Smooth muscle cell (in vitro differentiated cells): ENCODE measurements around the gene XCR1. TPM values are rescaled to one million over a fixed set of nuclear protein-coding genes. Genes with fewer than 3 reads are reported as not detected.

Experiments used
- DNase-seq: peaks from one replicate; lab custom pipeline; 2025; ENCODE audit not compliant: unreplicated experiment; lab: John Stamatoyannopoulos, UW
- H2AFZ ChIP-seq: fragments of 200-600 bp; sonication (generic); 2 replicates; pipeline ENCODE4 v1.6.0; 2016; ENCODE audit warnings: antibody characterized with exemption, low read depth, mild to moderate bottlenecking
- H3F3A ChIP-seq: fragments of 200-600 bp; sonication (generic); 2 replicates; pipeline ENCODE4 v1.6.0; 2017; ENCODE audit warnings: antibody characterized with exemption, low read depth
- H3K27ac ChIP-seq: fragments of 200-600 bp; sonication (generic); 2 replicates; pipeline ENCODE4 v1.5.1; 2016; ENCODE audit warnings: low read depth, mild to moderate bottlenecking
- H3K27me3 ChIP-seq: fragments of 200-600 bp; sonication (generic); 2 replicates; pipeline ENCODE4 v1.6.1; 2016; ENCODE audit warnings: low read depth, mild to moderate bottlenecking
- H3K36me3 ChIP-seq: fragments of 200-600 bp; sonication (generic); 2 replicates; pipeline ENCODE4 v1.5.1; 2016; ENCODE audit warnings: low read depth
- H3K4me1 ChIP-seq: fragments of 200-600 bp; sonication (generic); 2 replicates; pipeline ENCODE4 v1.5.1; 2016; ENCODE audit warnings: low read depth
- H3K4me2 ChIP-seq: fragments of 200-600 bp; sonication (generic); 2 replicates; pipeline ENCODE4 v1.6.0; 2016; ENCODE audit warnings: mild to moderate bottlenecking
- H3K4me3 ChIP-seq: fragments of 200-600 bp; sonication (generic); 2 replicates; pipeline ENCODE4 v1.5.1; 2016; ENCODE audit warnings: mild to moderate bottlenecking
- H3K79me2 ChIP-seq: fragments of 200-600 bp; sonication (generic); 2 replicates; pipeline ENCODE4 v1.6.0; 2016; ENCODE audit warnings: low read depth, mild to moderate bottlenecking
- H3K9ac ChIP-seq: fragments of 200-600 bp; sonication (generic); 2 replicates; pipeline ENCODE4 v1.6.0; 2016; ENCODE audit warnings: low read depth
- H3K9me3 ChIP-seq: fragments of 200-600 bp; sonication (generic); replicated peaks from 2 replicates; pipeline ENCODE4 v1.5.1; 2016; ENCODE audit warnings: low read depth
- H4K20me1 ChIP-seq: fragments of 200-600 bp; sonication (generic); 2 replicates; pipeline ENCODE4 v1.6.0; 2016; ENCODE audit warnings: low read depth
- WGBS: methylation state at CpG from one replicate; pipeline ENCODE4 v1.1.7; 2016; ENCODE audit warnings: low lambda C conversion rate; 5-methylcytosine and 5-hydroxymethylcytosine counted together
- polyA plus RNA-seq: library from polyadenylated mRNA; unstranded; fragments of >200 nt; fragmentation: Nextera tagmentation; extraction: Ambion mirVana; gene quantifications from 2 replicates; pipeline ENCODE4 v1.2.1, GENCODE V29; 2016
- total RNA-seq: library from RNA; depleted of rRNA; stranded (reverse); fragments of >200 nt; gene quantifications from 2 replicates; pipeline ENCODE4 v1.2.3, GENCODE V29; 2014
- TF ChIP-seq, protein P1 (sequence below): fragments of 200-600 bp; sonication (generic); IDR thresholded peaks from 2 replicates; pipeline ENCODE4 v1.5.1; 2017; ENCODE audit warnings: borderline replicate concordance, mild to moderate bottlenecking, antibody characterized with exemption; ENCODE audit not compliant: insufficient read depth, poor library complexity, severe bottlenecking

Gene XCR1
- total and polyA plus RNA-seq, 2 experiments from 2014 or later: 0.76 TPM; not detected in 1

DNA sequence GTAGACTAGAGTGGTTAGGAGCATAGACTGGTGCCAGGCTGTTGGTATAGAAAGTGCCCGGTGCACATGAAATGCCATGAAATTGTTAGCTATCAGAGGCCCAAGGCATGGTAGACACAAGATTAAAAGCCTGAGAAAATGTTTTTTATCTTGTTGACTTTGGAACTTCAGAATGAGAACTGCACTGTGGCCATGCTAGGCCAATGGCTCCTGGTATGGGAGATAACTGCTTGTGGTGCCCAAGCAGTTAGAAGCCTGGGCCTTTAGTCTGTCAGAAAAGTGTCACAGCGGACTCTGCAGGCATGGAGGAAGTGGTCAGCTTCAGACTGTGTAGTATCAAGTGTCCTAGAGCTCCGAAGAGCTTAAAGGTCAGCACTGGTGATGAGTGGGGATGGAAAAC lies 43.5 kb downstream of the XCR1 start:
- TF ChIP-seq, protein P1, sequence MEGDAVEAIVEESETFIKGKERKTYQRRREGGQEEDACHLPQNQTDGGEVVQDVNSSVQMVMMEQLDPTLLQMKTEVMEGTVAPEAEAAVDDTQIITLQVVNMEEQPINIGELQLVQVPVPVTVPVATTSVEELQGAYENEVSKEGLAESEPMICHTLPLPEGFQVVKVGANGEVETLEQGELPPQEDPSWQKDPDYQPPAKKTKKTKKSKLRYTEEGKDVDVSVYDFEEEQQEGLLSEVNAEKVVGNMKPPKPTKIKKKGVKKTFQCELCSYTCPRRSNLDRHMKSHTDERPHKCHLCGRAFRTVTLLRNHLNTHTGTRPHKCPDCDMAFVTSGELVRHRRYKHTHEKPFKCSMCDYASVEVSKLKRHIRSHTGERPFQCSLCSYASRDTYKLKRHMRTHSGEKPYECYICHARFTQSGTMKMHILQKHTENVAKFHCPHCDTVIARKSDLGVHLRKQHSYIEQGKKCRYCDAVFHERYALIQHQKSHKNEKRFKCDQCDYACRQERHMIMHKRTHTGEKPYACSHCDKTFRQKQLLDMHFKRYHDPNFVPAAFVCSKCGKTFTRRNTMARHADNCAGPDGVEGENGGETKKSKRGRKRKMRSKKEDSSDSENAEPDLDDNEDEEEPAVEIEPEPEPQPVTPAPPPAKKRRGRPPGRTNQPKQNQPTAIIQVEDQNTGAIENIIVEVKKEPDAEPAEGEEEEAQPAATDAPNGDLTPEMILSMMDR: no peak
- H3K9ac ChIP-seq: no peak overlapping the region
- no peak overlapping the region for H3K27ac ChIP-seq
- no peaks in the 10 kb centered on the region for H3K36me3 ChIP-seq
- H3K27me3 ChIP-seq: no peaks in the 10 kb centered on the region
- H3K4me3 ChIP-seq: no peak overlapping the region
- no peak for DNase-seq
- no peaks in the 10 kb centered on the region for H4K20me1 ChIP-seq
- WGBS: 46% methylated on average over 3 of the region's 3 CpGs
- no peaks in the 10 kb centered on the region for H3K9me3 ChIP-seq
- H3K4me2 ChIP-seq: peak overlapping the region; percentile 27
- no peak overlapping the region for H2AFZ ChIP-seq
- peaks cover 15% of the 10 kb centered on the region for H3F3A ChIP-seq
- peaks cover 10% of the 10 kb centered on the region for H3K4me1 ChIP-seq
- H3K79me2 ChIP-seq: no peaks in the 10 kb centered on the region

DNA sequence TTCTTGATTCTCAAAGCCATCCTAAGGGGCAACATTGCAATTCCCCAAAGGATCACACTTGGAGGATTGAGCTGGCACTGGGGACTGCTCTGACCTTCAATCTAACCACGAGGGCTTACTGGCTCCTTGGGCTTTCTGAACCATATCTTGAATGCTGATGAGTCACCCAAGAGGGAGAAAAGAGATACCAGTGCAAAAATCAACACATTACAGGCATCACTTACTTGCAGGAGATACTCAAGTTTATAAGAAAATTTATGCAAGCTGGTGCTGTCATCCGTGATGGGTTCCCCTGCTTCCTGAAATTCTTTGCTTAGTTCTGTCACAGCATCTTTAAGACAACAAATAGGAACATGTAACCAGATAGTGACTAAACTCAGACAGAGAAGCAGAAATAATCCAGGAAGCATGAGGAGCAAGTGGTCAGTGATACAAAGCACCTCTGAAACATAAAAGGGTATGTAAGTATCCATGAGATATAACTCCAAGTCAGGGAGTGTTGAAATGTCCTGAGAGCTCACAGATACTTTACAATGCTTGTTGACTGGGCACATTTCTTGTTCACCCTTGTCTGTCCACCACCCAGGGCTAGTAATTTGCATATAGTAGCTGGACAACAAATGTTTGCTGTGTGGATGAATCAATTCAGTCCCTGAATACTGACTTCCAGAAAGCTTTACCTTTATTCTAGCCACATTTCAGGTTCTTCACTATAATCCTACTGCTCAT lies 45.8 kb downstream of the XCR1 start:
- no peak overlapping the region for H2AFZ ChIP-seq
- WGBS: 30% methylated on average over 2 of the region's 2 CpGs
- H3K36me3 ChIP-seq: no peaks in the 10 kb centered on the region
- no peak overlapping the region for H3K4me3 ChIP-seq
- no peaks in the 10 kb centered on the region for H3K27me3 ChIP-seq
- H3K27ac ChIP-seq: peak overlapping the region; percentile 8
- no peaks in the 10 kb centered on the region for H3K9me3 ChIP-seq
- TF ChIP-seq, protein P1: no peak
- DNase-seq: no peak
- H4K20me1 ChIP-seq: no peaks in the 10 kb centered on the region
- H3K79me2 ChIP-seq: no peaks in the 10 kb centered on the region
- no peaks in the 10 kb centered on the region for H3K4me1 ChIP-seq
- peaks cover 10% of the 10 kb centered on the region for H3F3A ChIP-seq
- H3K4me2 ChIP-seq: peak overlapping the region; percentile 14
- no peak overlapping the region for H3K9ac ChIP-seq

DNA sequence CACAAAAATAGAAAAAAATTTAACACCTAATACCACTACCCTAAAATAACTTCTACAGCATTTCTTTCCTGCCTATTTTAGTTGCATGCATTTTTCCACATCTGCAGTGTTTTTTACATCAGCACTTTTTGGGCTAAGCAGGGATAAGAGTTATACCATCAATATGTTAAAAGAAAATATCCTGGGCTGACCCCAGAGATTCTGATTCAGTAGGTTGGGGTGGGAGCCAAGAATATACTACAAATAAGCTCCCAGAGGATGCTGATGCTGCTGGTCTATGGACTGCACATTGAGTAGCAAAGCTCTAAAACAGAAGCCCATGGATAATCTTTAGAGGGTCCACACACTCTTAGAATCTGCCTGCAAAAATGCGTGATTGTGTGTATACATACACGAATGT lies 46.5 kb downstream of the XCR1 start:
- Histone ChIP-seq H3K79me2 (no peaks in the 10 kb centered on the region), H3K4me1 (no peaks in the 10 kb centered on the region), H3K4me2 (peak overlapping the region; percentile 14), H3K9ac (no peak overlapping the region), H2AFZ (no peak overlapping the region), H3F3A (peaks cover 7% of the 10 kb centered on the region), H3K9me3 (no peaks in the 10 kb centered on the region), H3K36me3 (no peaks in the 10 kb centered on the region), H3K27me3 (no peaks in the 10 kb centered on the region), H4K20me1 (no peaks in the 10 kb centered on the region), H3K4me3 (no peak overlapping the region), H3K27ac (peak overlapping the region; percentile 8)
- DNase-seq: no peak
- 89% methylated on average over 2 of the region's 2 CpGs for WGBS
- TF ChIP-seq, protein P1: no peak
